ENCODE data around the gene CRKL. TPM values are rescaled to one million over a fixed set of nuclear protein-coding genes. Genes with fewer than 3 reads are reported as not detected.

CRKL gene
- total RNA-seq, 1 donor from 2014 or later = 86.3 TPM

- Mint-ChIP-seq H3K27me3 (no peaks in the 10 kb centered on the region), H3K27ac (no peak overlapping the region), H3K36me3 (ENCODE audit: insufficient read depth) (peaks cover 13% of the 10 kb centered on the region), H3K9me3 (ENCODE audit: low read depth) (no peaks in the 10 kb centered on the region), H3K4me3 (ENCODE audit: low read depth) (no peak overlapping the region), H3K4me1 (ENCODE audit: low read depth) (peaks cover 60% of the 10 kb centered on the region)
- DNase-seq (ENCODE audit: low spot score, unreplicated experiment) = no peak
- no peak for TF ChIP-seq CTCF (IDR thresholded peaks at IDR 0.05; ENCODE audit: unreplicated experiment)
These were observed 31.2 kb downstream of the CRKL start for GRCh38 chr22:20948450-20948849.

DNA sequence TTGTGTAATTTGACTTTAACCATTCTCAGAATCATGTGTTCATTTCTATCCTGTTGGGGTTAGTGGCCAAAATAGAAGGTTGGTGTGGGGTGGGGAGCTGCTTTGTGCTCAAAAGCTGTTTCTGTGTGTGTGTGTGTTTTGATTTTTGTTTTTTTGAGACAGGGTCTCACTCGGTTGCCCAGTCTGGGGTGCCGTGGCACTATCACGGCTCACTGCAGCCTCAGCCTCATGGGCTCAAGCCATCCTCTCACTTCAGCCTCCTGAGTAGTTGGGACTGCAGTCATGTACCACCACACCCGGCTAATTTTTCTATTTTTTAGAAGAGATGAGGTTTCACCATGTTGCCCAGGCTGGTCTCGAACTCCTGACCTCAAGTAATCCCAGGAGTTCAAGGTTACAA, 31.8 kb downstream of the CRKL start:
- no peaks in the 10 kb centered on the region for H3K9me3 Mint-ChIP-seq (ENCODE audit: low read depth)
- no peaks in the 10 kb centered on the region for H3K27me3 Mint-ChIP-seq
- no peak for DNase-seq (ENCODE audit: low spot score, unreplicated experiment)
- peaks cover 65% of the 10 kb centered on the region for H3K4me1 Mint-ChIP-seq (ENCODE audit: low read depth)
- no peak for TF ChIP-seq CTCF (IDR thresholded peaks at IDR 0.05; ENCODE audit: unreplicated experiment)
- H3K27ac Mint-ChIP-seq = no peak overlapping the region
- peaks cover 16% of the 10 kb centered on the region for H3K36me3 Mint-ChIP-seq (ENCODE audit: insufficient read depth)
- H3K4me3 Mint-ChIP-seq (ENCODE audit: low read depth) = no peak overlapping the region

DNA sequence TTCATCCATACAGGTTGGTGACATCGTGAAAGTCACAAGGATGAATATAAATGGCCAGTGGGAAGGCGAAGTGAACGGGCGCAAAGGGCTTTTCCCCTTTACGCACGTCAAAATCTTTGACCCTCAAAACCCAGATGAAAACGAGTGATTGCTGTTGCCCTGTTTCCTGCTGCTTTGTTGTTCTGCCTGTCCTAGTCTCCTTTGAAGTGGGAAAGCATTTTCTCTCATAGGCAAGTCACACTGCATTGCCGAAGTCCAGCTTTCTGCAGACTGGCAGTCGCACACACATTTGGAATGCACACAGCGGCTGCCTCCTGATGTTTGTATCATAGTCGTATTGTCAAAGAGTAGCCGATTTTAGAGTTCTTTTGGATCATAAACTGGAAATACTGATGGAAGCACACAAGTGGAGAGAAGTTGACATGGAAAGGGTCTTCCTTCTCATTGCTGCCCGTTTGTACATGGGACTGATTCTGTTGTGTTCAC, 32.5 kb downstream of the CRKL start:
- no peak for DNase-seq (ENCODE audit: low spot score, unreplicated experiment)
- Mint-ChIP-seq H3K4me1 (ENCODE audit: low read depth) (peaks cover 67% of the 10 kb centered on the region), H3K9me3 (ENCODE audit: low read depth) (no peaks in the 10 kb centered on the region), H3K27me3 (no peaks in the 10 kb centered on the region), H3K27ac (peak overlapping the region; percentile 95), H3K36me3 (ENCODE audit: insufficient read depth) (peaks cover 16% of the 10 kb centered on the region), H3K4me3 (ENCODE audit: low read depth) (no peak overlapping the region)
- no peak for TF ChIP-seq CTCF (IDR thresholded peaks at IDR 0.05; ENCODE audit: unreplicated experiment)

DNA sequence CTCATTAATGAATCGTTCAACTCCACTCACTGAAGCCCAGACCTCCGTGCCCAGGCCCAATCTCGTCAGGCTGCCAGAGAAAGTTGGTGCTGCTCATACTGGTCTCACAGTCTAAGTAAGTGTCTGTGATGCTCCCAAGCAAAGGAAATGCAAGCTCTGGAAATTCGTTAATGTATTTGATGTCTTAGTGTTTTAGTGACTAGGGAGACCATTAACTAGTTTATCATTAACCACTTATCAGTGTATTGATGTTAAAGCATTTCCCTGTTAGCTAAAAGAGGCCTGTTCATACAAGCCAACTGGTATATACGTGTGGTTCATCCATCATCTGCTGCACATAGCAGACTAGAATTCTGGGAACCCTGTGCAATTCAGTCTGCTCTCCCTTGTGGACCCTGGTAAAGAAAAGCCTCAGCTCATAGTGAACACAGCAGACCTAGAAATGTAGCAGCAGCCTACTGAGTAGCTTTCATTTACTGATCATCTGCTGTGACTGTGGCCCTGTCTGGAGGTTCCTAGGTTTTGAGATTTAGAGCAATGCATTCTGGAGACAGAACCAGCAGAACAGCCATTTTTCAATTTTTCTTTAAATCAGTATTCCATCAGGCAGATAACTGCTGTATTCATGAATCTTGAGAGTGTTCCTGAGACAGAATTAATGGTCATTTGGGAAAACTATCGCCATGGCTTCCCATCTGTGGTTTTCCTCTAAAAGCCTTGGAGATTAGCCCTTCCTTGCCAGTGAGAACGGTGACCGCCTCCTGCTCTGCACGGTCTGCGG, 34.1 kb downstream of the CRKL start:
- peaks cover 16% of the 10 kb centered on the region for H3K36me3 Mint-ChIP-seq (ENCODE audit: insufficient read depth)

DNA sequence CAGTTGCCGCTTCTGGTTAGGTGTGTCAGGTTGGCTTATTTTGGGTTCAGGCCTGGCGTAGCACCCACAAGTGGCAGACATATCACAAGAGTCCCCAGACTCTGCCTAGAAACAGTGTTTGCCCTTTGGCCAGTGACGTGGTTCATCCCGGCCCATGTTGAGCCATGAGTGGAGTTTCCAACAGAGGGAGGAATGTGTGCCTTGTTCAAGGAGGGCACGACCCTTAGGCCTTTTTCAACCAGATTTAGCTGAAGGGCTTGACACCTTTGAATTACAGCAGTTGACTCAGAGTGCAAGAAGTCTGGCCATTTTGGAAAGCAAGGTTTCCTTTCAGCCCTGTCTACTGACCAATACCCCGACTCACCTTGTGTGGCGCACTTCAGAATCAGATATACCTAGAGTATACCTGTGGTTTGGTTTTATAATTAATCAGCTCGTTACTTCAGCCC, 34.7 kb downstream of the CRKL start:
- no peak for DNase-seq (ENCODE audit: low spot score, unreplicated experiment)
- TF ChIP-seq CTCF (IDR thresholded peaks at IDR 0.05; ENCODE audit: unreplicated experiment) = peak; percentile 27
- peaks cover 3% of the 10 kb centered on the region for H3K27me3 Mint-ChIP-seq
- peak overlapping the region; percentile 95 for H3K27ac Mint-ChIP-seq
- no peaks in the 10 kb centered on the region for H3K9me3 Mint-ChIP-seq (ENCODE audit: low read depth)
- peaks cover 56% of the 10 kb centered on the region for H3K4me1 Mint-ChIP-seq (ENCODE audit: low read depth)
- peaks cover 16% of the 10 kb centered on the region for H3K36me3 Mint-ChIP-seq (ENCODE audit: insufficient read depth)
- no peak overlapping the region for H3K4me3 Mint-ChIP-seq (ENCODE audit: low read depth)

More for the DNA sequence above, 34.1 kb downstream of the CRKL start:
- peaks cover 1% of the 10 kb centered on the region for H3K27me3 Mint-ChIP-seq
- H3K27ac Mint-ChIP-seq = peak overlapping the region; percentile 95
- DNase-seq (ENCODE audit: low spot score, unreplicated experiment) = no peak
- H3K4me1 Mint-ChIP-seq (ENCODE audit: low read depth) = peaks cover 60% of the 10 kb centered on the region
- TF ChIP-seq CTCF (IDR thresholded peaks at IDR 0.05; ENCODE audit: unreplicated experiment) = no peak
- H3K4me3 Mint-ChIP-seq (ENCODE audit: low read depth) = peak overlapping the region; percentile 37
- H3K9me3 Mint-ChIP-seq (ENCODE audit: low read depth) = no peaks in the 10 kb centered on the region

All from progenitor cell of endocrine pancreas (in vitro differentiated cells).